ENCODE data around the gene CENPC. TPM values are rescaled to one million over a fixed set of nuclear protein-coding genes. Genes with fewer than 3 reads are reported as not detected.

Gene CENPC
- total RNA-seq, 2 donors from 2014 or later: 22.9 to 32.3 TPM

- Histone ChIP-seq H3K27ac (ENCODE audit: low read depth, low read length) (no peak overlapping the region), H3K4me3 (ENCODE audit: low read length) (no peak overlapping the region), H3K27me3 (ENCODE audit: control insufficient read depth, insufficient read depth, low read length, poor library complexity, severe bottlenecking) (no peaks in the 10 kb centered on the region), H3K9me3 (ENCODE audit: control insufficient read depth, low read length) (no peaks in the 10 kb centered on the region), H3K4me1 (ENCODE audit: control insufficient read depth, insufficient read depth, low read length) (no peaks in the 10 kb centered on the region), H3K36me3 (ENCODE audit: control insufficient read depth, insufficient read depth, low read length) (no peaks in the 10 kb centered on the region), H3K9ac (ENCODE audit: extremely low read depth, low read length, poor library complexity, severe bottlenecking) (no peak overlapping the region)
- TF ChIP-seq CTCF (conservative IDR thresholded peaks at IDR 0.05): no peak
- H3K9me3 Mint-ChIP-seq: no peaks in the 10 kb centered on the region
- DNase-seq: no peak
- H3K36me3 Mint-ChIP-seq (ENCODE audit: low read depth): no peaks in the 10 kb centered on the region
- WGBS, 2 experiments (ENCODE audit: insufficient coverage in 1 of 2, insufficient read length in 1 of 2): 92 to 93% methylated on average over 3 of the region's 3 CpGs
- H3K4me1 Mint-ChIP-seq: no peaks in the 10 kb centered on the region
- H3K27ac Mint-ChIP-seq: no peak overlapping the region
- H3K27me3 Mint-ChIP-seq (ENCODE audit: insufficient read depth): no peaks in the 10 kb centered on the region
- no peak overlapping the region for H3K4me3 Mint-ChIP-seq
These were observed 21.0 kb upstream of the CENPC start for GRCh38 chr4:67566335-67566734.

- Histone ChIP-seq H3K4me1 (ENCODE audit: control insufficient read depth, insufficient read depth, low read length) (no peaks in the 10 kb centered on the region), H3K27ac (ENCODE audit: low read depth, low read length) (no peak overlapping the region), H3K9me3 (ENCODE audit: control insufficient read depth, low read length) (no peaks in the 10 kb centered on the region), H3K27me3 (ENCODE audit: control insufficient read depth, insufficient read depth, low read length, poor library complexity, severe bottlenecking) (no peaks in the 10 kb centered on the region), H3K9ac (ENCODE audit: extremely low read depth, low read length, poor library complexity, severe bottlenecking) (no peak overlapping the region), H3K4me3 (ENCODE audit: low read length) (no peak overlapping the region), H3K36me3 (ENCODE audit: control insufficient read depth, insufficient read depth, low read length) (no peaks in the 10 kb centered on the region)
- Mint-ChIP-seq H3K9me3 (no peaks in the 10 kb centered on the region), H3K4me3 (no peak overlapping the region), H3K27me3 (ENCODE audit: insufficient read depth) (no peaks in the 10 kb centered on the region), H3K4me1 (no peaks in the 10 kb centered on the region), H3K36me3 (ENCODE audit: low read depth) (no peaks in the 10 kb centered on the region), H3K27ac (no peak overlapping the region)
- DNase-seq: no peak
- no peak for TF ChIP-seq CTCF (conservative IDR thresholded peaks at IDR 0.05)
These were observed 20.0 kb upstream of the CENPC start for GRCh38 chr4:67565284-67565683.

- TF ChIP-seq CTCF (conservative IDR thresholded peaks at IDR 0.05): no peak
- Mint-ChIP-seq H3K4me3 (no peak within 1 kb of the TSS), H3K27ac (no peak within 1 kb of the TSS)
These were observed 13.2 kb upstream of the CENPC start, which contains the start of gene STAP1 for GRCh38 chr4:67558493-67558892. TSS of gene STAP1 (plus strand) at chr4:67558727. CDS start at chr4:67558810, 83 bp downstream.

More at GRCh38 chr4:67558493-67558892, 13.2 kb upstream of the CENPC start, which contains the start of gene STAP1:
- H3K9ac ChIP-seq (ENCODE audit: extremely low read depth, low read length, poor library complexity, severe bottlenecking): no peak within 1 kb of the TSS
- no peaks in the 10 kb centered on the region for H3K9me3 ChIP-seq (ENCODE audit: control insufficient read depth, low read length)
- H3K36me3 ChIP-seq (ENCODE audit: control insufficient read depth, insufficient read depth, low read length): no peaks in the 10 kb centered on the region
- no peak within 1 kb of the TSS for H3K4me3 ChIP-seq (ENCODE audit: low read length)
- Mint-ChIP-seq H3K27me3 (ENCODE audit: insufficient read depth) (no peaks in the 10 kb centered on the region), H3K9me3 (no peaks in the 10 kb centered on the region), H3K4me1 (peaks cover 5% of the 10 kb centered on the region), H3K36me3 (ENCODE audit: low read depth) (no peaks in the 10 kb centered on the region)
- 80 to 96% methylated on average over 1 to 4 of the region's 4 CpGs for WGBS, 2 experiments (ENCODE audit: insufficient coverage in 1 of 2, insufficient read length in 1 of 2)
- DNase-seq: no peak
- H3K27ac ChIP-seq (ENCODE audit: low read depth, low read length): no peak within 1 kb of the TSS
- no peaks in the 10 kb centered on the region for H3K4me1 ChIP-seq (ENCODE audit: control insufficient read depth, insufficient read depth, low read length)
- H3K27me3 ChIP-seq (ENCODE audit: control insufficient read depth, insufficient read depth, low read length, poor library complexity, severe bottlenecking): no peaks in the 10 kb centered on the region

Measured in endodermal cell (in vitro differentiated cells).